GM19455 (cell line): ENCODE measurements around the gene CEACAM20.
A peak's percentile ranks its signal among the peaks of the same experiment; 100 is the strongest.
"Not testable (repeated sequence)": the region's sequence is repeated elsewhere in the genome, so short reads cannot be mapped to it uniquely, and the experiment has no call there.

Experiments
- ATAC-seq: cut with Tn5 transposase; IDR thresholded peaks from one replicate; pipeline ENCODE4 v1.9.1; 2021; ENCODE audit not compliant: unreplicated experiment

The CEACAM20 gene

DNA sequence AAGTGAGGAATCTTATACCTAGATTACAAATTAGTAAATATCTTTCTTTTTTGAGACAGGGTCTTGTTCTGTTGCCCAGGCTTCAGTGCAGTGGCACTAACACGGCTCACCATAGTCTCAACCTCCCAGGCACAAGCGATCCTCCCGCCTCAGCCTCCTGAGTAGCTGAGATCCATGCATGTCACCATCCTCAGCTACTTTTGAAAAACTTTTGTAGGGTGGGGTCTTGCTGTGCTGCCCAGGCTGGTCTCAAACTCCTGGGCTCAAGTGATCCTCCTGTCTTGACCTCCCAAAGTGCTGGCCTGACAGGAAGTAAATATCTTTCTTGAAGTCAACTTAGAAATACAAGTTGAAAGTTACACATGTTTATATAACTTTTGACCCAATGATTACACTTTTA, 20.0 kb upstream of the CEACAM20 start:
- ATAC-seq, result no peak

GRCh38 chr19:44548736-44549135, 19.3 kb upstream of the CEACAM20 start:
- no peak for ATAC-seq

- no peak for ATAC-seq
Measured at GRCh38 chr19:44544031-44544430, 14.6 kb upstream of the CEACAM20 start.

DNA sequence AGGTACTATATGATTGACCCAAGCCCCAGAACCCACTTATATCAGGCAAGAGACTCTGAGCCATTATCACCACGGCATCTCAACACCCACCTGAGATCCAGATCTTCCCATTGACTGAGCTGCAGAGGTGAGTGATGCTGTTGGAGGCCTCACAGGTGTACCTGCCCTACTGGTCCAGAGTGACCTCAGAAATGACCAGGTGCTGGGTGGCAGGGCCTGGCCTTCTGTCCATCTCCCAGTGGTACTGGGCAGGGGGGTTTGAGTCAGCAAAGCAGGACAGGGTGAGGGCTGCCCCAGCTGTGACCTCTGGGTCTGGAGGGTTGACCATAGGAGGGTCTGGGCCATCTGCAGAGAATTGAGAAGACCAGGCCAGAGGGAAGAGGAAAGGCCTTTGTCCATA, 13.2 kb upstream of the CEACAM20 start:
- no peak for ATAC-seq

- ATAC-seq, result no peak
Measured at GRCh38 chr19:44540736-44541135, 11.3 kb upstream of the CEACAM20 start.

GRCh38 chr19:44539991-44540390, 10.5 kb upstream of the CEACAM20 start:
- ATAC-seq, result no peak

DNA sequence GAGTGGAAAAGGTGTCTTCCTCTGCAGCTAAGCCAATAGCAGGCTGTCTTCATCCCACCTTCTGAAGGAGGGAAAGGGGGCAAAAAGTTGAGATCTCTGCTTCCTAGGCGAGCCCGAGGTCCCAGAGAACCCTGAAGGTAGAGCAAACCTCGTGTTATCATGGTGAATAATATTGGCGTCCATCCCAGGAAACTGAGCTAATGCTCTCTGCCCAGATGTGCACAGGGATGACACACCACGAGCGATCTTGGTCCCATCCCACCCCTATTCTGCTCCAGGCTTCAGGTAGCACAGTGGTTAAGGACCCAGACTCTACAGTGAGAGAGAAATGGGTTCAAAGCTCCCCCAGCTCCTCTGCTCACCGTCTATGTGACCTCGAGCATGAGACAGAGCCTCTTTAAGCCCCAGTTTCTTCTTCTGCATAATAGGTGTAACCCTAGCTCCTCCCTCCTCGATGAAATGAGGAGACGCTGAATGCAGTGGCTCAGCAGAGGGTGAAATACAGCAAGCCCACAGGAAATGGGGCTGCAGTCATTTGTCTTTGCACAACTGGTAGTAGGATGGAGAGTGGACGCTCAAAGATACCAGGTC, 9.9 kb upstream of the CEACAM20 start:
- ATAC-seq, result no peak

DNA sequence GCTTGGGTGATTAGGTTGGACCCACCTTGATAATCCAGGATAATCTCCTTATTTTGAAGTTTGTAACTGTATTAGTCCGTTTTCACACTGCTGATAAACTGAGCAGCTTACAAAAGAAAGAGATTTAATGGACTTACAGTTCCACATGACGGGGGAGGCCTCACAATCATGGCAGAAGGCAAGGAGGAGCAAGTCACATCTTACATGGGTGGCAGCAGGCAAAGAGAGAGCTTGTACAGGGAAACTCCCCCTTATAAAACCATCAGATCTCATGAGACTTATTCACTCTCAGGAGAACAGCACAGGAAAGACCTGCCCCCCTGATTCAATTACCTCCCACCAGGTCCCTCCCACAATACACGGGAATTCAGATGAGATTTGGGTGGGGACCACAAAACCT, 5.9 kb upstream of the CEACAM20 start:
- not testable (repeated sequence) for ATAC-seq

DNA sequence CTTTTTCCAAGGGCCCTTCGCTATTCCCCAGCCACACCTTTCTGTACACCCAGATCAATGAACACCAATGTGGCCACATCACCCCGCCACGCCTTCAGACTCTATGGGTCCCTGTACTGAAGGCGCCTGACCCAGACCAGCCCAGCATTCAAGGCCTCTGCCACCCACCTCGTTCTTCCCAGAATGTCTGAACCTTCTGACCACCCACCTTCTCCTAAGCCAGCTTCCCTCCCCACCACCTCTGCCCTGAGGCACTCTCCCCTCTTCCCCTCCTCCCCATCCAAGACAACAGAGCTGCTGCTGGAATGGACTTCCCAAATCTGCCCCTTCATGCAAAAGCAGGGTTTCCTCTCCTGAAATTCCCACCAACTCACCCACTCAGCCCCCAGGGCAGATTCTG, 3.3 kb upstream of the CEACAM20 start:
- no peak for ATAC-seq

- no peak for ATAC-seq
Measured at GRCh38 chr19:44530777-44531176, 1.3 kb upstream of the CEACAM20 start.

DNA sequence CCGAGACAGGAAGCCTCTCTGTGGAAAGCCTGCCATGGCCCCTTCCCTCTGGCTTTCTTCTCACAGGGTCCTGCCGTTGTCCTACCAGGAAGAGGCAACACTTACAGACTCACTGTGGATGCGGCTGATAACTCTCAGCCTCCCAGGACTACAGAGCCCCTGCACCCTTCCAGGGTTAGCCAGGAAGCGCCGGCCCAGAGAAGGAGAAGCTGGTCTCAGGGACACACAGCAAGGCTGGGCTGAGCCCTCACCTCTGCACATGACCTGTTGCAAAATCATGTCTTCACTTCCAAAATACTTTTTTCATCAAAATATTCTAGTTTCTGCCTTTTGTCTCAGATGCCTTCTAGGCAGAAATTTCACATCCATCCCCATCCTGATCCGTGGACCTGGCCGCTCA, 1.9 kb downstream of the CEACAM20 start:
- no peak for ATAC-seq

DNA sequence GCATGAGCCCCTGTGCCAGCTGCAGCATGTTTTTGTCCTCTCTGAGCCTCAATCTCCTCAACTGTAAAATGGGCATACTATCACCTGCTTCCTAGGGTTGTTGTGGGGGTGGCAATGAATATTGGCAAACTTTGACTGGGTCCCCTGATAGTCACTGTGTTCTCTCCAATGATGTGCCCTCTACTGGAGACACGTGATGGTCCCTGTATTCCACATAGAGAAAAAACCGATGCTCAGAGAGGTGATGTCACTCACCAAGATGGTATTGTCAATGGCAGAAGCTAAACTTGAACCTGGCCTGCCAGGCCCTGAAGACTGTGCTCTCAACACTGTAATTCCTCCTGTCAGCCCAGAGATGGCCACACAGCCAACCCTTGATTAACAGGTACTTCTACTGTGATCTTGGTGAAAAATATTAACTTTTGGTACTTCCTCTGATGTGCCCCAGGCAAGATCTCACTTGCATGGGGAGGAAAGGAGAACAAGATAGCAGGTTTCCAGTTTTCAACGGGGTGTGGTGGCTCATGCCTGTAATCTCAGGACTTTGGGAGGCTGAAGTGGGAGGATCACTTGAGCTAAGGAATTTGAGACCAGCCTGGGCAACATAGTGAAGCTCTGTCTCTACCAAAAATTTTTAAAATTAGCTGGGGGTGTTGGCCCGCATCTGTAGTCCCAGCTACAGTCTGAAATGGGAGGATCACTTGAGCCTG, 3.6 kb downstream of the CEACAM20 start:
- no peak for ATAC-seq

DNA sequence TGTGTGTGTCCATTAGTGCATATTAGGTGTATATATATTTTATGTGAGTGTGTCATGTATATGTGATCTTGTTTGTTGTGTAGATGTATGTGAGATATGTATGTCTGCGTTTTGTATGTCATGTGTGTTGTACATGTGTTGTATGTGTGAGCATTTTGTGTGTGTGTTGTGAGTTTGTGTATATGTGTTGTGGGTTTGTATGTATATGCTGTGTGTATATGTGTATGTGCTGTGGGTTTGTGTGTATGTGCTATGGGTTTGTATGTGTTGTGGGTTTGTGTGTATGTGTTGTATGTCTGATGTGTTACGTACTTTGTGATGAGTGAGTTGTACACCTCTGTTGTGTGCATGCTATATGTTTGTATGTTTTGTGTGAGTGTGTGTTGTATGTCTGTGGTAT, 8.1 kb downstream of the CEACAM20 start:
- no peak for ATAC-seq

DNA sequence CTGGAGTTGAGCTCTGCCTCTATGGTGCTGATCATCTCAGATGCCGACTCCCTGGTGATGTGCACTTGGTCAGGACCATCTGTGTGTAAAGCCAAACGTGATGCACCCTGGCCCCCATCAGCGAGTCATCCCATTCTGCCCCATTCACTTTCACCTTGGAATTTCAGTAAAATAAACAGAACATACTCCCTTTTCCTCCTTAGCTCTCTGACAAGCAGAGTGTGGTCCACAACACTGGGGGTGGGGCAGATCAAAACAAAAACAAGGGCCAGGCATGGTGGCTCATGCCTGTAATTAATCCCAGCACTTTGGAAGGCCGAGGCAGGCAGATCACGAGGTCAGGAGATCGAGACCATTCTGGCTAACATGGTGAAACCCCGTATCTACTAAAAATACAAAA, 12.3 kb downstream of the CEACAM20 start:
- no peak for ATAC-seq

DNA sequence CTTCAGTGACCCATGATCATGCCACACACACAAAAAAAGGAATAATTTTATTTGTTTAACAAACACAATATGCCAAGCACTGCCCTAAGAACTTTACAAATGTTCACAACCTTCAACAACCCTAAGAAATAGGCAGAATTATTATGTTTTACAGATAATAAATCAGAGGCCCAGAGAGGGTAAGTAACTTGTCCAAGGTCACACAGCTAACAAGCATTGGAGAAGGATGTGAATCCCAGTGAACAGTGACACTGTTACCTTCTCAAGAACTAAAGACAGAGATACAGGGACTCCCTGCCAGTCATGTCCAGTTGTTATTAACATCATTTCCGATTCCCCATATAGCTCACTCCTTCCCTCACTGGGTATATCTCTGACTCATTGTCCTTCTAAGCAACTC, 13.6 kb downstream of the CEACAM20 start:
- ATAC-seq, result no peak

- no peak for ATAC-seq
Measured at GRCh38 chr19:44515031-44515430, 14.4 kb downstream of the CEACAM20 start.

GRCh38 chr19:44512326-44513298, 16.9 kb downstream of the CEACAM20 start:
- ATAC-seq, result no peak

DNA sequence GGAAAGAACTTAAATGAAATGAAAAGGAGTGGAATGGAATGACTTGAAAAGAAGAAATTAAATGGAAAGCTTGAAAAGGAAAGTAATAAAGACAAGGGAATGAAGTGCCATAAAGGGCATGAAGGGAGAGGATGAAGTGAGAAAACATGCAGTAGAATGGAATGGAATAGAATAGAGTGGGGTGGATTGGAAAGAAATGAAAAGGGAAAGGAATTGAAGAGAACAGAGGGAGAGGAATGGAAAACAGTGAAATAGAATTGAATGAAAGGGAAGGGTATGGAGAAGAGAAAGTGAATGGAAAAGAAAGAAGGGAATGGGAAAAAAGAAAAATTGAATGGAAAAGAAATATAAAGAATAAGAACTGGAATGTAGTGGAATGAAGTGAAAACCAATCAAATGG, 20.0 kb downstream of the CEACAM20 start:
- ATAC-seq, result no peak

DNA sequence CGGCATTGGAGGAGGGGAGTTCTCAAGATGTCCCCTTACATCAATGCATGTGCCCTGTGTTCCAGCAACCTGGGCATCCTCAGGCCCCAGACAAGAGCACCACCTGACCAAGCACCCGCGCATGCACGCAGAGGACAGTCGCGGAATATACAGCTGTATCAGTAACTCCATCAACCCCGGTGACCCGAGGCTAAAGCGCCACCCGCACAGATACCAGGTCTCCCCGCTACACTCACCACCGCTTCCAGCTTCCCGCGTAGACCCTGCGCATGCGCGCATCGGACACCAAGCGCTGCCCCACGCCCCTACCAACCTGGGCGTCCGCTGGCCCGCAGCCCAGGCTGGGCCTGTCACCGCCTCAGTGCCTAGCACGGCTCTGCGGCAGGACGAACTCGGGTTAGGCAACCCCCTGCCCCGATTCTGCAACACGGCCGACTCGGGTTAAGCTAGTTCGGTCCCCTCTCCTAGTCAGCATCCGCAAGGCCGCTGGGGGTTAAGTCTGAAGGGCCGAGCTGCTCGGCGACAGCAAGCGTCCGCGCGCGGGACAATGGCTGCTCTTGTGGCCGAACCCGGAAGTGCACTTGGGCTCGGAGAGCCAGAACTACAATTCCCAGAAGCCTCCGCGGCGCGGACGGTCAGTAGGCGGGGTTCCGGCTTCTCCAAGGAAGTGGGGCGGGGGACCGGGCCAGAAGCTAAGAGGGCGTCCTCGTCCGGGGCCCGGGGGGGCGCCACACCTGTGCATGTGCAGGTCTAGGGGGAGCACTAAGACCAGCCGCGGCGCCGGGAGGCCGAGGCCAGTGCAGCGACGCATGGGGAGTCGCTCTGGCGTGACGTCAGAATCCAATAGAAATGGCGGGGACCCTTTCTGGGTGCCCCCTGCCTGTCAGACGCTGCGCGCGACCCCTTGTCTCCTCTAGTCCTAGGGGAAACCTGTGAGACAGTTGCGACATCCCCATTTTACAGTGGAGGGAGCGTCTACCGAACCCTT, 29.2 kb downstream of the CEACAM20 start, which contains the start of gene ZNF180:
ZNF180 (minus strand) TSS at position 561 of the 988 bp plus-strand sequence. CDS start 3,188 bp downstream, outside the sequence.
- peak; percentile 94 for ATAC-seq

GRCh38 chr19:44499559-44499958, 29.9 kb downstream of the CEACAM20 start:
- ATAC-seq, result no peak
